ENCODE data around the gene METTL23.

- TF ChIP-seq POLR2AphosphoS5 (IDR thresholded peaks at IDR 0.05; ENCODE audit: borderline replicate concordance, low read depth, low read length) (no peak; the same call in 1 of the 2 replicates), EZH2 (IDR thresholded peaks at IDR 0.05) (no peak), FOXP2 (optimal IDR thresholded peaks at IDR 0.05; ENCODE audit: control extremely low read depth, extremely low read length, insufficient read depth) (no peak)
Observed at GRCh38 chr17:76709077-76709950, 17.3 kb upstream of the METTL23 start.
